Stimulated activated CD4-positive, alpha-beta T cell treated with anti-CD3 and anti-CD28 coated beads, TNF-alpha, amount 100 ng/mL, for 24 hours (primary cell): ENCODE measurements around the gene GPR152.
A peak's percentile ranks its signal among the peaks of the same experiment; 100 is the strongest.
"Not testable (repeated sequence)": the region's sequence is repeated elsewhere in the genome, so short reads cannot be mapped to it uniquely, and the experiment has no call there.

Experiments used
- DNase-seq, 3 experiments: peaks; one replicate each; pipeline ENCODE4 v3.0.0-alpha.2; 2020; ENCODE audit warnings: low read depth in 3 of 3

GPR152 gene

DNA sequence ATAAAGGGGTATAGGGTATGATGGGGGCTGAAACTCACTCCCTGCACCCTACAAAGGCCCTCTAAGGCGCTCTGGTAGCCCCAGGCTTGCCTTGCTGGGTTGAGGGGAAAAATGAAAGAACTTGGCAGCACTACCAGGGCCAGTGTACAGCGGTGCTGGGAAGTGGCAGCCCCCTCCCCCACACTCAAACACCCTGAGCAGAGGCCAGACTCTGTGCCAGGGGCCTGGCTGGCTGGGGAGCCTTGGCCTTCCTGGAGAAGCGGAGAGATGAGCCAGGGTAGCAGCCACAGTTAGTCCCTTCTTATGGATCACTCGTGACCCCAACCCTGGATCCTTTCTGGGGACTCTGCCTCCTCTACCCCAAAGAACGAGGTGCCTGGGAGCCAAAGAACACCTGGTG, 13.8 kb upstream of the GPR152 start:
- DNase-seq = no peak

DNA sequence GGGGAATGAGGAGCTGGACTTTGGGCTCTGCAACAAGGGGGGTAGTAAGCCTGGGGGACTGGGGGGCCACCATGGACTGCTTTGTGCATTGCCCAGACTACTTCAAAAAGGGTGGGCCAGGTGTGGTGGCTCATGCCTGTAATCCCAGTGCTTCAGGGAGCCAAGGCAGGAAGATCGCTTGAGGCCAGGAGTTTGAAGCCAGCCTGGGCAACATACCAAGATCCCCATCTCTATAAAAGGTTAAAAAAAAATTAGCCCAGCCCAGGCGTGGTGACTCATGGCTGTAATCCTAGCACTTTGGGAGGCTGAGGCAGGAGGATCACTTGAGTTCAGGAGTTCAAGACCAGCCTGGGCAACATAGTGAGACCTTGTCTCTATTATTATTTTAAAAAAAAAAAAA, 13.0 kb upstream of the GPR152 start:
- DNase-seq = not testable (repeated sequence)

DNA sequence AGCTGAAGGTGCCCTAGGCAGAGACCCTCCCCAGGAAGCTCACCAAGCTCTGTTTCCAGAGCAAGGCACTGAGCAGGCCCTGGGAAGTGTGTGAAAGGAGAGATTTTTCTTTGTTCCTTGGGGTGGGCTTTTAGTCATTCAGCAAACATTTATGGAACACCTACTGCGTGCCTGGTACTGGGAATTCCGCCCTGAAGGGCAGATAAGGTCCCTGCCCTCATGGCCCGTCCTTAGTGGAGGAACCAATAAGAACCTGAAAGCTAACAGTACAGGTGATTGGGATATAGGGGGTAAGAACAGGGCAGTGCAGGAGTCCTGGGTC, 12.6 kb upstream of the GPR152 start:
- DNase-seq = no peak

DNA sequence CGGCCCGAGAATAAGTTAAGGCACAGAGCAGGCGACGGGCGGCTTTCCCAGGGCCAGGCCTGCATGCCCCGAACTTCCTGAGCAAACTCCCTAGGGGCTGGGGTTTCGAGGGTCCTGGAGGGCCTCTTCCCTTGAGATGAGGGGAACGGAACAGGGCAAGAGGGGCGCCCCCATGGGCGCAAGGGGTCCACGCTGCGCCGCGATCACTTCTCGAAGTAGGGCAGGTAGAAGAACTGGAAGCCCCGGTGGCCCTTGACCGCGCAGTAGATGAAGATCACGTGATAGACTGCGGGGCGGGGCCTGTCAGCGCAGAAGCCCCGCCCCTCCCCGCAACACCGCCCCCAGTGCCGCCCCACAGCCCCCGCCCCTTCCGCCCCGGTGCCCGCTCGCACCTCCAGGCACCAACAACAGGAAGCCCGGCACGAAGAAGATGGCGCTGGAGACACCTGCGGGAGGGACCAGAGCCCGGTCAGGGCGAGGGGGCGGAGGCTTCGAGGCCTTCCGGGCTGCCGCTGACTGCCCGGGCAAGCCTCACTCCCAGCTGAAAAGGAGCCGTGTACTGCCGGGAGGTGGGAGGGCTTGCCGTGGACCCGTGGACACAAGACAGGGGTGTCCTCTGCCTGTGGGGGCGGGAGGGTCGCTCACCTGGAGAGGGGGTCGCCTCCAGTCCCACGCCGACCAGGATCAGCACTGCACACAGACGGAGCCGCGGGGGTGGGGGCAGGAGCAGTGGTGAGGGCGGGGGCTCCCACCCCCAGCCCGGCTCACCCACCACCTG, 12.1 kb upstream of the GPR152 start:
- peak; percentile 83 to 91 (median 84) for DNase-seq

DNA sequence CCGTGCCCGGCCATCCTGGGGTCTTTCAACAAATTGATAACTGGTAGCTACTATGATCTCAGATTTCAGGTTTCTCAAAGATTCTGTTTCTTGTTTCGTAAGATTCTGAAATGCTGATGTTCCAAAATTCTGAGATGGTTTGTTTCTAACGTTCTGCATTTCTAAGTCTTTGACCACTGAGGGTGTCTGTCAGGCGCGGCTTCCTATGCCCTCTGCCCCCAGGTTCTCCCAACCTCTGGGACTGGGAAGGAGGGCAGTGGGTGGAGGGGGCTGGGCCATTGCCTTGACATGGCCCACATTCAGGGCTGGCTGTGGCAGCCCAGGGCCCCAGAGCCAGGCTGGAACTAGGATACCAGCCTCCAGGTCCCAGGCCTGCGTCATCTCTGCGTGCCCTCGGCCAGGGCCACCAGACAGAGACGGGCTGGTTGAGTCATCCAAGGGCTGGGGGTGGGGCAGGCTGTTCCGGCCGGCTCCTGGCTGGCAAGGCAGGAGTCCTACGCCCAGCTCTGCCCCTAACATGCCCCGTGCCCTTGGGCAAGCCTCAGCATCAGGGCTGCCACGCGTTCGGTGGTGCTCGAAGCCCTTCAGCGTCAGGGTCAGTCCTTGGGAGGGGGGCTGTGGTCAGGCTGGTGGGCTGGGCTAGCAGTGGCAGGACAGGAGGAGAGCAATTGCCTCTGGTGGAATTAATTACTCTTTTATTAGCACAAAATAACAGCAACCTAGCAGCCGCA, 11.3 kb upstream of the GPR152 start:
- DNase-seq = no peak

DNA sequence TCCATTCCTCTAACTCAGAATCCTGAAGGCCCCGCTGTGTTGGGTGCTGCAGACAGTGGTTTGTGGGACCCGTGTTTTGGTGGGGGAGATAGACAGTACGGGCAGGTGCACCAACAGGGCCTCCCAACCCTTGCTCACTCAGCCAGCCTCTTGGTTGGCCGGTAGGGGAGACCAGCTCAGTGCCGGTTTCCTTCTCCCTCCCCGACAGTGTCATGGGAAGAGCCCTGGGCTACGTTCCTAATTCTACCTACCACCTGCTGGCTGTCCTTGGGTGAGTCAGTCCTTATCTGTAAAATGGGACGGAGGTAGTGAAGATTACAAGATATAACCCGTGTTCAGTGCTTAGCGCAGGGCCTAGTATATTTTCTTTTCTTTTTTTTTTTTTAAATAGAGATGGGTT, 10.7 kb upstream of the GPR152 start:
- DNase-seq = no peak

DNA sequence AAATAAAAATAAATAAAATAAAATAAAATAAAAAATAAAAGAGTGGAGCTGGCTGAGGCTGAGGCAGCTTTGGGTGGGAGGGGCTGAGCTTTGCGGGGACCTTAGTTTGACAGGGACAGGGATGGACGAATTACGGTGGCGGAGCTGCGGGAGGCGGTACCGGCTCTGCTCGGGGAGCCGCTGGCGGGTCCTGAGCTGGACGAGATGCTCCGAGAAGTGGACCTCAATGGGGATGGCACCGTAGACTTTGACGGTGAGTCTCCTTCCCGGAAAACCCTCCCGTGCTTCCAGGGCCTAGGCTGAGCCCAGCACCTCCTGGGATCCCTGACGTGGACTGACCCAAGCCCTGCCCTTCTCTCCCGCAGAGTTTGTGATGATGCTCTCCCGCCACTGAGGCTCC, 5.7 kb upstream of the GPR152 start:
- DNase-seq = no peak

DNA sequence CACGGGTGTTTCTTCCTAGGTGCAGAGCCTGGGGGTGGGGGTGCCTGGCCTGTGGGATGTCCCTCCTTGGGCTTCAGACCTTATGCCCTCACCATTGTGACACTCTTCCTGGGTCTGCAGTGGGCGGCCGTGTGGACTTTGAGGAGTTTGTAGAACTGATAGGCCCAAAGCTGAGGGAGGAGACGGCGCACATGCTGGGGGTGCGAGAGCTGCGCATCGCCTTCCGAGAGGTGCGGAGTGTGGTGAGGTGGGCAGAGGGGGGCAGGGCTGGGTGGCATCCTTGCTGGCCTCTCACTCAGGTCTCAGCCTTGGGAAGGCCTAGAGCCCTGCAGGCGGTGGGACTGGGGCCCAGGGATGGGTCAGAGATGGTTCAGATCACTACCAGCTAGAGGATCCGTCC, 4.9 kb upstream of the GPR152 start:
- no peak for DNase-seq

DNA sequence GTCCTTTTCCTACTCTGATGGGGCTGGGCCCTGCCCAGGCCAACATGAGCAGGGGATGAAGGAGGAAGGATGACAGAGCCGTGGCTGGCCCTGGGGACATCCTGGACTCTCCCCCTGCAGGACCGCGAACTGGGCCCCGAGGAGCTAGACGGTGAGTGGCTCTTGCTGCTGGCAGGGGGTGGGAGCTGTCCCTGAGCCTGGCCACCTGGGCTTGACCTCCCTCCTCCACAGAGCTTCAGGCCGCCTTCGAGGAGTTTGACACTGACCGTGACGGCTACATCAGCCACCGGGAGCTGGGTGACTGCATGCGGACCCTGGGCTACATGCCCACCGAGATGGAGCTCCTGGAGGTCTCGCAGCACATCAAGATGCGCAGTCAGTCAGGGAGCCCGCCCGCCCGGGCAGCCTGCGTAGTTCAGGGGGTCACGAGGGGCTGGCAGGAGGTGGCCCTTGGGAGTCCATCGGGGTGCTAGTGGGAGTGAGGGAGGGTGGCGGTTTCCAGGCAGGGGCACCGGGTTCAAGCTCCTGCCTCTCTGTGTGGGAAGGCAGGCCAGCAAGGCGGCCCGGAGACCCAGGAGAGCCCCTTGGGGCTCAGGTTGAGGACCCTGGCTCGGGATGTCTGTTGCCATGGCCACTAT, 3.7 kb upstream of the GPR152 start:
- DNase-seq = no peak

DNA sequence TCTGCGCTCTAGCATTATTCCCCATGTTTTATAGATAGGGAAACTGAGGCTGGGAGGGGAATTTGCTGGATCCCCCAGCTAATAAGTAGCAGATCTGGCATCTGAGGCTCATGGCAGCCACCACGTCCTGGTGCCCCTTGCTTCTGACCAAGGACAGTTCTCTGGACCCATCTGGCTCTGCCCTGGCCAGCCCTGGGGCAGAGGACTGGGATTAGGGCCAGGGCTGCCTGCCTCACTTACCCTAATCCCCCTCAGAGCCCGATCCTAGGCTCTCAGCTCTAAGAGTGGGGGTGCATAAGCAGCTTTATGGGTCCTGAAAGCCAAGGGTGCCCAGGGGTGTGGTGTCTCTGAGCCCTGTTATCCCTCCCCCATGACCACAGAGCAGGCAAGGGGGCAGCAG, 2.5 kb upstream of the GPR152 start, which contains the start of gene CABP4:
Gene CABP4 (plus strand): TSS at position 301 of the 400 bp plus-strand sequence. CDS start 70 bp downstream, at position 371.
- DNase-seq = no peak

DNA sequence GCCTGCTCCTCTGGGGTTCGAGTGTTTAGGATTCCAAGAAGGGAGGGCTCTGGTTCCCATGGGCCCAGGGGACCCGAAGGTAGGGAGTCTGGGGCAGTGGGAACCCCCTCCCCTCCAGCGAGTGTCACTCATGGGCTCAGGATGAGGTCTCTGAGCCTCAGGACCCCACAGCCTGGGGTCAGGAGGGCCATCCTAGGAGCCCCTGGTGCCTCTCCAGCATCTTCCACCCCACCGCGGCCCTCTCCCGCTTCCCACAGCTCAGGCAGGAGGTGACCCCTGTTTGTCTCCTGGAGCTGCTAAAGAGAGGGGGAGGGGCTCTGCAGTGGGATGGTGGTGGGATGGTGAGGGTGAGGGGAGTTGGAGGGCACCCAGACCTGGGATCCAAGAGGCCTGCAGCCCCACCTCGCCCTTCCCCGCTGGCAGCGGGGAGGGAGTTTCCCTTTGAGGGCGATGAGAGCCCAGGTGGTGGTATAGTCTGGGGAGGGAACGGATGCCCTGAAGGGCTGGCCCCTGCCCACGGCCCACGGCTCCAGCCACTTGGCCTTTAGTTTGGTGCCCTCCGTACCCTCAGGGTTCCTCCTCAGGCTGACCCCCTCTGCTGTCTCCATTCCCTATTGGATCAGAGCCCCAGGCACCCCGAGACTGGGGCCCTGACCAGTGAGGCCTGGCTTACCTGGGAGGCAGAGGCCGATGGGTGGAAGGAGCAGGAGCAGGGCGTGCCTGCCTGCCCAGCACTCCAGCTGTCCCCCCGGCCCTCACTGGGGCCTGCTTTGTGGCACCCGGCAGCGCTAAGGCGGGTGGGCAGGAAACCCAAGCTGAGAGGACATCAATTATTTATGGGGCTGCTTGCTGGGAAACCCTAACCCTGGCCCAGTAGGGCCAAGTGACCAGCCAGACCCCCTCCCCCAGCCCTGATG, 1.5 kb upstream of the GPR152 start:
- DNase-seq = no peak

DNA sequence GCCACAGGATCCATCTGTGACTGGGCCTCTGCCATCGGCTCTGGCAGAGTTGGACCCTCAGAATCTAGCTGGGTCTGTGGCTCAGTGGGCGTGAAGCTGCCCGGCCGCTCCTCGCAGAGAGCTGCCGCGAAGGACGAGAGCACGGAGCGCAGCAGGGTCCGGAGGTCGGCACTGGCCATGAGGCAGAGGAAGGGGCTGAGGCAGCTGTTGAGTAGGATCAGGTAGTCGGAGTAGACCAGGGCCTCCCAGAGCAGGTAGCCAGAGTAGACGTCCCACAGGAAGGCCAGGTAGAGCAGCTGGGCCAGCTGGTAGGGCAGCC, 912 bp downstream of the GPR152 start:
- DNase-seq = no peak

DNA sequence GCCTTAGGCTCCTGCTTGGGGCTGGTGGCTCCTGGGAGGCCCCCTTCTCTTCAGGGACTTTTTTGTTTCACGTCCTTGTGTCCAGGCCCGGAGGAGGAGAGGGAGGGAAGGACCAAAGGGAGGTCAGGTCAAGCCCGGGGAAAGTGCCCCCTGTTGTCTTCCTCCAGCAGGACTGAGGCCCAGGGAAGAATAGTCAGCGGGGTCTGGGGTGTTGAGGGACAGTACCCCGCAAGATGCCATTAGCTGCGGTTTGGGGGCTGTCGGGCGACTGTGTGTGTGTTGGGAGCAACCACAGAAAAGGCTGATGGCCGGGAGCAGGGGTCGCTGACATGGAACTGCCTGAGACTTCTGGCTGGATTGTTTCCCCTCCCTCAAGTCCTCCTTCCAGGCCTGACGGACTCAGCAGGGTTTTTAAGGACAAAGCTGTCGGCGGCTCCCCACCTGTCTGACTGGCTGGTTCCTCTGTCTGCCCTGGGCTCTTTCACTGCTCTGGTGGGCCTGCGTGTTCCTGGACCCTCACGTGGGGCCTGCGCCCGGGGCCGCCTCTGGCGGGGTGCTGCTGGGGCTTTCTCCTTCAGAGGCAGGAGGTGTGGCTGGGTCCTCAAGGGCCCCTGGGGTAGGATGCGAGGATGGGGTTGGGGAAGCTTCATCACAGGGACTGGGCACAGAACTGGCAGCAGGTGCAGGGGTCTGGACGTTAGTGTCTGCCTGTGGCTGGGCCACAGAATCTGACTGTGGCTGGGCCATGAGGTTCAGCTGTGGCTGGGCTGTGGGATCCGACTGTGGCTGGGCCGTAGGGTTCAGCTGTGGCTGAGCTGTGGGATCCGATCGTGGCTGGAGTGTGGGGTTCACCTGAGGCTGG, 1.5 kb downstream of the GPR152 start:
- no peak for DNase-seq

DNA sequence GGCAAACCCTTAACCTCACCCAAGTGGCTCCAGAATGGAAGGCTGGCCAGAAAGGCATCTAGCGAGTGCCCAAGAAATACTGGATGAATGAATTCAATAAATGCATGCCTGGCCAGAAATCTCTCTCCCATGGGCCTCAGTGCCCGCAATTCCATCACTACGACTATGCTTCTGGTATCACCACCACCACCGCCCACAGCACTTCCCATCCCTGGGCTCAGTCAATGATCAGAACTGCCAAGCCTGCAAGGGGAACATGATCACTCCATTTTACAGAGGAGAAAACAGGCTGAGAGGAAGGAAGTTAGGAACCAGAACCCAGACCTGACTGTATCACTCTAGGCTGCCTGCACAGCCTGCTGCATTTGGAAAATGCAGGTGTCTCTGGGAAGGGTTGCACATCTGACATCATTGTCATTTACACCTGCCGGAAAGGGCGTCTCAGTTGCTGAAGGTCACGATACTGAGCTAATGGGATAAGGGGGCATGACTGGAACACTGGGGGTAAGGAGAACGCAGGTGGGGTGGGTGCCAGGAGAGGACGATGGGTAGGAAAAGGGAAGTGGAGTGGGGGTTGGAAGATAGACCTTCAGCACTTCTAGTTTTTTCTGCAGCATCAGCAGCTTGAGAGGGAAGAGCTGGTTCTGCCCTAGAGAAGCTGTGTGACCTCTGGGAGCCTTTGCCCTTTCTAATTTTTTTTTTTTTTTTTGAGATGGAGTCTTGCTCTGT, 3.2 kb downstream of the GPR152 start:
- no peak for DNase-seq

DNA sequence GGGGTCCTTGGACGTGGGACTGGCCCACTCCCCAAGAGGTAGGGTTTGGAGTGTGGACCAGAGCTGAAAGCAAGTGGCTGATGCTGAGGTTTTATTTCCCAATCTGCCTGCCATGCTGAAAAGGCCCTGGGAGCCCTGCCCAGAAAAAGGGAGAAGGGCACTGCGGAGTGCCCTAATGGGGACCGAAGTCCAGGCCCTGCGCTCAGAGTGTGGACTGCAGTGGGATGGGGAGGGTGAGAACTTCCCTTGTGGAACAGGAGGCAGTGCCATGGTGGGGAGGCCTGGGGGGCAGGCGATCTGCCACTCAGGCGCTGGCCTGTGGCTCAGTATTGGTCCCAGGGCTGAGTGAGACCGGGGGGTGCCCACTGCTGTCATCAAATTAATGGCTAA, 4.3 kb downstream of the GPR152 start:
- DNase-seq = no peak

DNA sequence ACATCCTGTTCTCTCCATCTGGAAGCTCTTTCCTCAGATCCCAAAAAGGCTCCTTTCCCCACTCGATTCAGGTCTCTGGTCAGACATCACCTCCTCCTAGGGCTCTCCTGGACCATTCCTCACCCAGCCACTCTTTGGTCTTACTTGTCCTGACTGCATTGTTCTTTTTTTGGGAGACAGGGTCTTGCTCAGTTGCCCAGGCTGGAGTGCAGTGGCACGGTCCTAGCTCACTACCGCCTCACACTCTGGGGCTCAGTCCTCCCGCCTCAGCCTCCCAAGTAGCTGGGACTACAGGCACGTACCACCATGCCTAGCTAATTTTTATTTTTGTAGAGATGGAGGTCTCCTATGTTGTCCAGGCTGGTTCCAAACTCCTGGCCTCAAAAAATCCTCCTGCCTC, 7.0 kb downstream of the GPR152 start:
- no peak for DNase-seq

DNA sequence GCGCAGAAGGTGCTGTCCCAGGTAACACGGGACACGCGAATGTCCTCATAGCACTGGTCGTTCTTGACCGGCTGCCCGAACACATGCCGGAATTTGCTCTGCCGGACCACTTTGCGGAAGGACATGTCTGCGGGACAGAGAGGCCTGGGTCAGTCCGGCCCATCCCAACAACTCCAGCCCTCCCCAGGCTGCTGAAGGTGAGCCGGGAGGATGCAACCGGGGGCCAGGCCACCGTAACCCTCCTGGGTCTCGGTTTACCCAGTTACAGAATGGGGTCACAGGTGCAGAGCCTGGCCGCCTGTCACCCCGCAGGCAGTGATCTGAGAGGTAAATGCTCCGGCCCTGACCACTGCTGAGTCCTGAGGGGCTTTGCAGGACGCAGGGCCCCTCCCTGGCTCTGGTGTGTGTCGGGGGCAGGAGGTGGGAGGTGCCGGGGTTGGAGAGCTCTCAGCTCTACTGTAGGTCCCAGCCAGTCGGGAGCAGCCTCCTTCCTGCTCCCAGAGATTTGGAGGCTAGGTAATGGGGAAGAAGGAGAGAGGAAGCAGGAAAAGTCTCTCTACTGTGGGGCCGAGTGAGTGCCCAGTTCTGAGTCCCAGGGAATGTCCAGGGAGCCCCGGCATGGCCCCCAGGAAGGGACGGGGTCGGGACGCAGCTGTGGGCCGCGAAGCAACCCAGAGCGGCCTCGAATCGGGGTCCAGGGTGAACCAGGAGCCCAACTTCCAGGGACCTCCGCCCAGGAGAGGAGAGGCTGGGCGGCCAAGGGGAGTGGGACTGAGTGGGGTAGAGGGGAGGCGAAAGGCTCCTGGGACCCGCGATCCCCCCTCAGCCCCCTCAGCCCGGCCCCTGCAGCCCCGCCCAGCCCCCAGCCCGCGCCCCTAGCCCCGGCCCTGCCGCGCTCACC, 9.8 kb downstream of the GPR152 start:
- DNase-seq = no peak

DNA sequence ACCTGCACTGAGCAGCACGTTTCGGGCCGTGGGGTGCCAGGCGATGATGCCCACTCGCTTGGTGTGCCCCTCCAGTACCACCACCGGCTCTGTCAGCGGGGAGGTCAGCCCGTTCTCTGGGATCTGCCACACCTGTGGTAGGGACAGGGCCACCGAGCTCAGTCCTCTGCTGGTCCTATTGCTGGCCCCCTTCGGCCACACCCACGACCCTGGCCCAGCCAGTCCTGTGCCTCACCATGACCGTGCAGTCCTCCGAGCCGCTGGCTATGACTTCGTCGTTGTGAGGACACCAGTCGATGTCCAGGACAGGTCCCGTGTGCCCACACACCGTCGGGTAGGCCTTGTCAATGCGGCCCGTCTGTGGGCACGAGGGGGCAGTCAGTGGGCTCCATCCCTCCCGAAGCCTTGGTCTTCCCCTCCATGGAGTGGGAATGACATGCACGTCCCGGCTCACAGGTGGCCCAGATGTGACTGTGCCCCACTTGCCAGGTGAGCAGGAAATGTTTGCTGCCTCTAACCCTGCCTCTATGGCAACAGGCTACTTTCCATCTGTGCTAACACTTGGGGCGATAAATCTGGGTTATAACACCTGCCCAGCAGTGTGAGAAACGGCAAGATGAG, 10.7 kb downstream of the GPR152 start:
- DNase-seq = no peak

DNA sequence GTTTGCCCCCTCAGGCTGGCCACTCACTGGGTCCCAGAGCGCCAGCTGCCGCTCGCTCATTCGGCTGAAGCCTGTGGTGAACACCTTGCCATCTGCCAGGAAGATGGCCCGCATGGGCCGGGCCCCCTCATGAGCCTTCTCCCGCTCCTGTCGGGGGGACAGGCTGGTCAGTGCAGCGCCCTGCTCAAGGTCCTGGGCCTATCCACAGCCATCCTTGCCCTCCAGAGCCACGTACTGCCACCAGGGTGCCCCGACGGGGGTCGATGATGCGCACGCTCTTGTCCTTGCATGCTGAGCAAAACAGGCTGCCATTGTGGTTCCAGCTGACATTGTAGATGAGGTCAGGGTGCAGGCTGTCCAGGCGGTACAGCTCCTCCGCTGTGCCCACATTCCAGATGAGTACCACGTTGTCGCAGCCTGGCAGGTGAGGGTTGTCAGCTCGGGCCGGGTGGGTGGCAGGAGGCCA, 11.4 kb downstream of the GPR152 start:
- DNase-seq = no peak
